CMK (cell line): ENCODE data around the gene PLA2R1.
"Not testable (repeated sequence)": the region's sequence is repeated elsewhere in the genome, so short reads cannot be mapped to it uniquely, and the experiment has no call there.

Source experiments
- DNase-seq: peaks from one replicate; pipeline ENCODE4 v3.0.0-alpha.2; 2010; ENCODE audit warnings: low read depth

Gene PLA2R1

DNA sequence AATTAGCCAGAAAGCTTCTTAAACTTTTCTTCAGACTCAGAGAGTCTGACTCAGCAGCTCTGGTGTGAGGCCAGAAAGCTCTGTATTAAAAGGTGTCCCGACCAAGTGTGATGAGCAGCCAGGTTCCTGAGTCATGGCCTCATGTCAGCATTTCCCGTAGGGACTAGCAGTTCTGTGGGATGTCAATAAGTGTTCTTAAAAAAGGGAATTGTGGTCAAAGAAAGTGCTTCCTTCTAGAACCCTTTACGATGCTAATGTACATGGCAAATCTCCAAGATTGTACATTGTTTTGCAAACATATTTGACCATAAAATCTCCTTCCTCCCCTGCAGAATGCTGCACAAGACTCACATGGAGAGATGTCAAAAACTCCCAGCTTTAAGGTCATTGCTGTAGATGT is 80.1 kb downstream of the PLA2R1 start:
- no peak for DNase-seq

DNA sequence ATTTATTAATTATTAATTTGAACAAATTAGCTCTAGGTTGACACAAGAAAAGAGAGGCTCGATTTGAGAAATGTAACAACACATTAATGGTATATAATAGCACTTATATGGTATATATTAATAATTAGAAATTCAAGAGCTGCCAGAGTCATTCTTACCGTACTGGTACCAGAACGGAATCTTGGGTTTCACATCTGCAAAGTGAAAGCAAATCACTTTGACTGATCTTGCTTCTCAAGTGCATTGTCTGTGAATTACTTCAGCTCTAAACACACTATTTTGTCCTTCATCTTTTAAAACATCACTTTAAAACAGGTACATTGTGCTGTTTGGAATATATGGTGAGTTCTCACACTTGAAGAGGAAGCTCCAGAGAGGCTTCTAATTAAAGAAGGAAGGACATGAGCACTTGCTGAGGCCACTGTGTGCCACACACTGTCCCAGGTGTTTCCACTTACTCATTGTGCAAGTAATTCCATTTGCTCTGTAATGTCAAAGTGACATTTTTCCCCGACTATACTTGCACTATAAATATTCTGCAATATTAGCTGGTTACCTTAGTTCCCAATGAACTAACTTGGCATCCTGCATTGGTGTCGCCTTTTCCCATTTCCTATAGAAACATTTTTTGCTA is 85.8 kb downstream of the PLA2R1 start:
- DNase-seq = no peak

DNA sequence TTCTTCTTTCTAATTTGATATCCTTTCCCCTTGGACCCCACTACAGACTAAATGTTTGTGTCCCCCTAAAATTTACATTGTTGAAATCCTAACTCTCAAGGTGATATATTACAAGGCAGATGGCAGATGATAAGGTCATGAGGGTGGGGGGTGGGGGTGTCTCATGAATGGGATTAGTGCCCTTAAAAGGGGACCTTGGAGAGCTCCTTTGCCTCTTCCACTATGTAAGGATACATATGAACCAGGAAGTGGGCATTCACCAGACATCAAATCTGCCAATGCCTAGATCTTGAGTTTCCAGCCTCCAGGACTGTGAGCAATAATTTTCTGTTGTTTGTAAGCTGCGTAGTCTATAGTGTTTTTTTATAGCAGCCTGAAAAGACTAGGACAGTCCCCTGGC is 89.1 kb downstream of the PLA2R1 start:
- no peak for DNase-seq

DNA sequence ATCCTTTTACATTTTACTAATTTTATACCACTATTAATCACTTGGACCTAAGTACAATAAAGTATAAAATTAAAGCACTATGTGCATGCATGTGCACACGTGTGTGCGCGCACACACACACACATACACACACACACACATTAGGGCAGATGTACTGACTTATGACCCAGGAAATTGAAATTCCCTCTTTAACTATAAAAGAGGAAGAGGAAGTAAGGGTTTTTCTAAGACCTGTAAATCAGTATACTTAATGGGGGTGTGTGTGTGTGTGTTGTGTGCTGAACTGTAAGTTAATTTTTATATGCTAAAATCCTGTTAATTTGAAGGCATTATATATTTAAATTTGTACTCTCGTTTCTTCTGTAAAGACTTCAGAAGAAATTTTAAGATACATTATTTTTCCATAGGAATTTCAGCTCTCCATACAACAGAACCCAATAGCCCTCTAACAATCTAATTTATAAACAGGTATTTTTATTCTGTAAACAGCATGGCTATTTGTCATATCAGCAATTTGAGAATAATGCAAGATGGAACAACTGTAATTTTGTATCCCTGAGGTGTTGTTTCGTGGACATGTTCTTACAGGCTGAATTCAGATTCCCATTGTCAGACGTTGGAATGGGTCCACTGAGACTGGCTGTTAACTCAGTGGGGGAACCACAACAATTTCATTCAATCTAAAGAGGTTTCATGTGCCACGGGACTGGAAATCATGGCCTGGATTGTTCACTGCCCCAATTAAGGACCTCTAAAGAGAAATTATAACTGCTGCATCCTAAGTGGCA is 90.9 kb downstream of the PLA2R1 start:
- no peak for DNase-seq

DNA sequence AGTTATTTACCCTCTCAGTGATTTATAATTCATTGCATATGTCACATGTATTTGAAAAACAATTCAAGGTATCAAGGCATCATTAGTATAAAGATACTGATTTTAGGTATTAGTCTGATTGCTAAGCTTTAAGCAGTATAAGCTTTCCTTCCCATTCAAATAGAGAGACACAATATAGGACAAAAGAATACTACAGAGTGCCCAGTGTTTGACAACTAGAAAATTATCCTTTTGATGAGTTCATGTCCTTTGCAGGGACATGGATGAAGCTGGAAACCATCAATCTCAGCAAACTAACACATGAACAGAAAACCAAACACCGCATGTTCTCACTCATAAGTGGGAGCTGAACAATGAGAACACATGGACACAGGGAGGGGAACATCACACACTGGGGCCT is 91.9 kb downstream of the PLA2R1 start:
- DNase-seq = not testable (repeated sequence)

DNA sequence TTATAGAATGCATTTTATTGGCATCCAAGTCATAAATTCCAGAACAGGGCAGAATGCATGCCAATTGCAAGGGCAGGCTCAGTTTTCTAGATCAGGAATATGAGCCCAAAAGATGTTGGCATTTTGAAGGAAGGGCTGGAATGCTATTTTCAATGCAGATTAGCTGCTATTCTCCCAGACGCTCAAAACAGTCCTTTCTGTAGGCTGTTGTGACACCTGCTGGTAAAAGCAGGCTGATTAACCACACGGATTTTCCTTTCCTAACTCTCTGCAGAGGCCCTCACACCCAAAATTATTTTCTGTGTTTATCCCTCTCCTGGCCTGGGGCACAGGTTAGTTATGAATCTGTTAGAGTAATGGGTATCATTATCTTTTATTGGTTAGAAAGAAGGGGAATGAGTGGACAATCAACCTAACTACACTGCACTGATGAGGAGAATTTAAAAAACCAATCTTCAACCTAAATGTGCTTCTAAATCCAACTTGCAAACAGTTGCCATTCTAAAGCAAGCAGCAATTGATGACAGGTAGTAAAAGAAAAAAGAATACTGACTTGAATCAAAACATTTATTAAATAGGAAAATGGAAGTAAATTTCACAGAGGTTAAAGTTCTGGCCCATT is 94.0 kb downstream of the PLA2R1 start:
- no peak for DNase-seq

DNA sequence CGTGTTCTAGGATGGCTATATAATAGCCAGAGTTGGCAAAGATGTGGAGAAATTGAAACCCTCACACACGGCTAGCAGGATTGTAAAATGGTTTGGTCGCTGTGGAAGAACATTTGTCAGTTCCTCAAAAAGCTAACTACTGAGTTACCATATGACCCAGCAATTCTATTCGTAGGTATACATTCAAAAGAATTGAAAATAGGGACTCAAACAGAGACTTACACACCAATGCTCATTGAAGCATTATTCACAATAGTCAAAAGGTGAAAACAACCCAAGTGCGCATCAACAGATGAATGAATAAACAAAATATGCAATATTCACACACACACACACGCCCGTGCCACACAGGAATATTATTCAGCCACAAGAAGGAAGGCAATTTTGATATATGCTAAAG is 98.7 kb downstream of the PLA2R1 start:
- no peak for DNase-seq

DNA sequence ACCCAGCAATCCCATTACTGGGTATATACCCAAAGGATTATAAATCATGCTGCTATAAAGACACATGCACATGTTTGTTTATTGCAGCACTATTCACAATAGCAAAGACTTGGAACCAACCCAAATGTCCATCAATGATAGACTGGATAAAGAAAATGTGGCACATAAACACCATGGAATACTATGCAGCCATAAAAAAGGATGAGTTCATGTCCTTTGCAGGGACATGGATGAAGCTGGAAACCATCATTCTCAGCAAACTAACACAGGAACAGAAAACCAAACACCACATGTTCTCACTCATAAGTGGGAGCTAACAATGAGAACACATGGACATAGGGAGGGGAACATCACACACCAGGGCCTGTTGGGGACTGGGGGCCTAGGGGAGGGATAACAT is 99.9 kb downstream of the PLA2R1 start:
- DNase-seq = not testable (repeated sequence)

DNA sequence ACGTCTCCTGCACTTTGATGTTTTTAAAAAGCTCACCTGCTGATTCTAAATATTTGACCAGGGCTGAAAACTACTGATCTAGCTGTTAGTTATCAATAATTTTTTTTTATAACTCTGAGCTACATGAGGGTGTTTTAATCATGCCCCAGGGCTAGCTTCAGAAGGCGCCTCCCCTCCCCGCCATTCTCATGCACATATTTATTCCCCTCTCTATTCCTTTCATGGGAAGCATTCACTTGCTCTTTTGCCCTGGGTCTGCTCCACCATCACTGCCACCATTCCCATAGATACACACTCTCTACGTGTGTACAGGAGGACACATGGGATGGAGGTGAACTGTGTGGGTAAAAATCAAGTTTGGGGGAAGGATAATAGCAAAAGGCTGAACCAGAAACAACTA is 101.0 kb downstream of the PLA2R1 start:
- no peak for DNase-seq

DNA sequence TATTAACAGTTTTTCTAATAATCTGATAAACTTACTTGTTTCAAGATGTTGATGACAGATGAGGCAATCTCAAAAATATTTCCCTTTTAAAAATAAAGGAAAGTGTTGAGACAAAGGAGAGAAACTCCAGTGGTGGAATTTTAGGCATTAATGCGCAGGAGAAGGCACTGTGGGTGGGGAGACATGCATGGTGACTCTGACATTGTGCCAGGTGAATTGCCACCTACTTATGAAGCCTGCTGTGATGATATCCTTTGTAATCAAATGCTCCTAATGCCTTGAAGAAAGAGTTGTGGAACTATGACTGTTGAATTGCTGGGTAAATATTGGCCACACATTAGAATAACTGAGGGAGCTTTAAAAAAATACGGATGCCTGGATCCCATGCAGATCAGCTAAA is 101.4 kb downstream of the PLA2R1 start:
- no peak for DNase-seq

DNA sequence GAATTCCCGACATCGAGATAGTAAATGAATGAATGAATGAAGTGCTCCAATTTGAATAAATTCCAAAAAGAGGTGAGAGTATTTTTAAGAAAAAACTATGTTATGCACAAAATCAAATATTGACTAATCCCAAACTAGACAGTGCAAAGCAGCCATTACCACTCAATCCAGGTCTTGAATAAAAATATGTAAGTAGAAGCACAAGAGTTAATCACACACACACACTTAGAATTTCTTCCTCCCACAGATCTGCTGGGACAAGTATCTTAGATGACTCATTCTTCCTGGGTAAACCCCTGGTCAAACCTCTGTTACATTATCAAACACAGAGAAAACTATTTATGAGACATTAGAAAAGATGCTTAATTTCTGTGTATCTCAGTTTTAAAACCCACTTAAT is 102.0 kb downstream of the PLA2R1 start:
- no peak for DNase-seq

DNA sequence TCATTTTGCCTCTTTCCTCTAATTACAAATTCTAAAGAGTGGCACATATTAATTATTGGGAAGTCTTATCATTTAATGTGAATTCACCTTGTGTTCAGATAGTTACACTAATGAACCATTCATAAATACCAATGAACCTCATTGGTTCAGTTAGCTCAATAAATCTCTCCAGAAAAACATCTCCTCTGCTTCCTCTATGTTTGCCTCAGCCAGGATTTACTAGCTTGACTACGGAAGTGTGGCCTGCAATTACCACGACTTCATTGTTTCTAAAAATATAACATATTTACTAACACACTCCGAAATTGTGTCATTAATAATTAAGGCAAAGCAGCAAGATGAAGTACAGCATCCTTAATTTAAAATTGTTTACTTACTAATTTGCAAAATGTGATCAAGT is 103.3 kb downstream of the PLA2R1 start:
- DNase-seq = no peak

DNA sequence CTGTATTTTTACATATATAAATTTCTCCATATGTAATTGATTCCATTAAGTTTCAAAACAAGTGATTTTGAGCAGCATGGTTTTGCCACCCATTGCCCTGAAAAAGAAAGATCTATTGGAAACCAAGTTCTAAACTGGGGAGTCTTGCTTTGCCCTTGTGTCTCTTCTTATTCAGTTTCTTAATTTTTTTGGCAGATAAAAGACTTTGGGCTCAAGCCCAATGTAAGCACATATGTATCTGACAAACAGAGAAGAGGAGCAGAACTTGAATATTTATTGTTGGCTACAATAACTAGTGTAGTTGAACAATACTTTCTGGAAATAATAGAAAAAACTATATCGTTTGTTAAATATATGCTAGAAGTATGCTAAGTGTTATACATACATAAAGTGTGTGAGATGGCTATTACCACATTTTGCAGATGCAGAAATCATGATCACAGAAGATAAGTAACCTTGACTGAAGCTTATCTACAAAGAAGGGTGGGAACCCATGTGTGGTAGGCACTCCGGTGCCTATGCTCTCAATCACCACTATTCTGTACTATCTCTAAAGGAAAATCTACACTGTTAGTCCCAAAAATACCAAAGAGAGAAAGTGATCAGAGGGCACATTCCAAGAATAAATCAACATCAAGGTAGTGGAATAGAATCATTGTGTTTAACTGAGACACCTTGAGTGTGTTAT is 109.1 kb downstream of the PLA2R1 start:
- DNase-seq = no peak

DNA sequence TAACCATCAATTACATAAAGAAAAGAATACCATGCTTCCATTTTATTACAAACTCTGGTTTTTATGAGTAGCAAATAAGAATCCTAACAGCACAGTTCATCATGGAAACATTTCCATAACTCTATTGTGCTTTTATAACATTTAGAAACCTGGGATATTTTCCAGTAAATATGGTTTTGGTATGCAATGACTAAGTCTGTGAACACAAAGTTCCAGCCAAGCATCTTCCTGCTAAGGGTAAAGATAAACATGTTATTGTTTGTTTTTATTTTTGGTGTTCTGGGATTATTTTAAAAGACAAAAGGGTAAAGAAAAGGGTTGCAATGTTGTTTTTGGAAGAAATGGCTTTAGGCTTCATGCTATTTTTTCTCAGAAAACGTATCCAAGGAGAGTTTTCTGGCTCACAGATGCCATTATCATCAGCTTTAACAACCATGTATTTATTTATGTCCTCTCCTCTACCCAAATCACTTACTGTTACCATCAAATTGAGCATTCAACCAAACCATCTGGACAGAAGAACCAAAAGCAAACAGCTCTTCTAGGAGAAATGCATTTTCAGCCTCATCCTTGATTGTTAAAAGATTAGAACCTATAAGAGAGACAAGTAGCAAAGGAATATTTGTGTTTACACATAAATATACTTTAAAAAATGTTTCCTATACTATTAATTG is 116.0 kb downstream of the PLA2R1 start:
- DNase-seq = no peak

DNA sequence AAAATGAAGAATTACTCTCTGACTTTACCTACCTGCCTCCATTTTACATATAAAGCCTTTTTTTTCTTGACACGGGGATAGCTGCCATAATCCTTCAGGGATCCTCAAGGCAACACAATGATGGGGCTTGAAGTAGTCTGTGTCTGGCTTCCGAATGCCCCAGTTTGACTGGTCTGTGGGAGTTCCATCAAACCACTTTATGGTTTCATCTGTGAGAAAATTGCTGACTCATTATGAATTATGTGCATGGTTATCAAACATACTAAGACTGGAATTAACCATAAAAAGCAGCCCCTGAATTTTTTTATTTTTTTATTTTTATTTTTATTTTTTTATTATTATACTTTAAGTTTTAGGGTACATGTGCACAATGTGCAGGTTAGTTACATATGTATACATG is 117.5 kb downstream of the PLA2R1 start:
- no peak for DNase-seq

DNA sequence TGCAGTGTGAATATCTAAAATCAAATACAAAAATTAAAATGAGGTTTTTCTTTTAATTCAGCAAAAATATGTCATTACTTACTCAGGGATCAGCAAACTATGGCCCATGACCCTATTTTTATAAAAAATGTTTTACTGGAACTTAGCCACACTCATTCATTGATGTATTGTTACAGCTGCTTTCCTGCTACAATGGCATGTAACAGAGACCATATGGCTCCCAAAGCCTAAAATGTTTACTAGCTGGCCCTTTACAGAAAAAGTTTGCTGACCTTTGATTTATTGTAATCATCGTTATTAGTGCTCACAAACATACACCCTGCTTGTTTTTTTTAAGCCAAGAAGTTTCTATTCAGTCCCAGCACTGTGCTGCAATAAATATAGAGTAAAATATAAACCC is 120.3 kb downstream of the PLA2R1 start:
- no peak for DNase-seq

DNA sequence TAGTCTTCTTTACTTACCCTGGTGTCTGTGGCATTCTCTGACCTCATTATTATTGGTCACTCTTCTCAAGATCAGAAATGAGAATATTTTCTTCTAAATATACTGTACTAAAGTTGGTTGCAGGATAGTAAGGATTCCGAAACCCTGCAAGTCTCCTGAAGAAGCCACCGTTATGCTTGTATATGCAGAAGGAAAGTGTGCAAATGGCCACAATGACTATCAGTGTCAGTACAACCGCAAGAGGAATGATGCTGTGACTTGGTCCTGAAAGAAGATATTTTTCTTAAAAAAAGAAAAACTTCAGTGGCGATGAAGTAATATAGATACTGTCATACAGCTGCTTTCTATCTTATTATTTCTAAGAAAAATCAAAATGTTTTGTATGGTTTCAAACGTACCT is 120.7 kb downstream of the PLA2R1 start:
- DNase-seq = no peak

DNA sequence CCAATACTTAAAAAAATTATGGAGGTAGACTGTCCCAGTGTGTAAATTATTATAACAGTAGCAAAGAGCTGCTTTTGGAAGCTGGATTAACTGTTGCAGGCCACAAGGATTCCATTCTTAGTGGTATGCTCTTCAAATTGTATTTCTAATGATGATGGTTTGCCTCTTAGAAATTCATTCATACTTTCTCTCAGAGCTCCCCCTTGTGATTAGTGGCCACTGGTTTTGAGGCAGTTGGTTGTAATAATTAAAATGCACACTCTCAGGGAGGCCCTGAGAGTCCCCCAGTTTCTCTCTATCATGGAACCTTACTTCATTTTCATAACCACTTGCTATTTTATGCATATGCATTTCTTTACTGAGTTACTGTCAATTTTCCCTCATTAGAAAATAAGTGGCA is 122.5 kb downstream of the PLA2R1 start:
- no peak for DNase-seq

DNA sequence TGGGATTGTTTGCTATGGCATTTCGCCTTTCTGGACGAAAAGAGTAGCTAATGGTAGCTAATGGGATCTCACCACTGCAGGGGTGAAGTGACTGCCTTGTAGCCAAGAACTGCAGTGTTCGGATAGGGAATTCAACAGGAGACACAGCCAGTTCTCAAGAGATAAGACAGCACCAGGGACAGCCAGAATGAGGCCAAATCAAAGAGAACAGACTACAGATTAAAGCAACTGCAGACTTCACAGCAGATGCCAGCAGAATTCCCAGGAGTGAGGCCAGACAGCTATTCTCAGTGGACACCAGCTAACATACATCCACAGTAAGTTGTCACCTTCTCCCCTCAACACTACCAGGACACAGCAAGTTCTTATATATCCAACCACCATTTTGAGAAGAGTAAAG is 124.0 kb downstream of the PLA2R1 start:
- DNase-seq = no peak

DNA sequence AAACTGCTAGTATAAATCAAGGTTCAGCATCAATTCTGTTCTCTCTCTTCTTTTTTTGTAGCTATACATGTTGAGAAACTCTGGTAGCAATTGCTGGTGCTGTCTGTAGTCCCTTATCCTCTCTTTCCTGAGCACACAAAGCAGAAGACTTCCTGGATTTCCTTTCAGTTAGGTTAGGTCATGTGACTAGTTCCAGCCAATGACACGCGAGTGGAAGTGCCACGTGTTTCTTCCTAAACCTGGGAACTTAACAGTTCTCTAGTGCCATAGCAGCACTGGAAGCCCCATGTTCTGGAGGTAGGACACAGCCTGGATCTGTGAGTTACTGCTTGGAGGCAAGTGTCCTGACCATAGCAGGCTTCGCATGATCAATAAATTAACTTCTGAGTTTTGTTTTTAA is 125.9 kb downstream of the PLA2R1 start:
- peak; percentile 11 for DNase-seq

DNA sequence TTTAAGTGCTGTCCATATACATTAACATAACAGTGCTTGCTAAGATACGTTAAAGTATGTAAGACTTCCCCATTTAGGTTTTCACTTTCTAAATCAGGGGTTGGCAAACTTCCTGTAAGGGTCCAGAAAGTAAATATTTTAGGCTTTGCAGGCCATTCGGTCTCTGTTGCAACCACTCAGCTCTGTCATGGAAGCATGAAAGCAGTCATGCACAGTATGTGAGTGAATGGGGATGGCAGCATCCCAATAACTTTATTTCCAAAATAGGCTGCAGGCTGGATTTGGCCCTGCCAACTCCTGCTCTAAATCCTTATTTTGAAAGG is 128.7 kb downstream of the PLA2R1 start:
- DNase-seq = no peak

DNA sequence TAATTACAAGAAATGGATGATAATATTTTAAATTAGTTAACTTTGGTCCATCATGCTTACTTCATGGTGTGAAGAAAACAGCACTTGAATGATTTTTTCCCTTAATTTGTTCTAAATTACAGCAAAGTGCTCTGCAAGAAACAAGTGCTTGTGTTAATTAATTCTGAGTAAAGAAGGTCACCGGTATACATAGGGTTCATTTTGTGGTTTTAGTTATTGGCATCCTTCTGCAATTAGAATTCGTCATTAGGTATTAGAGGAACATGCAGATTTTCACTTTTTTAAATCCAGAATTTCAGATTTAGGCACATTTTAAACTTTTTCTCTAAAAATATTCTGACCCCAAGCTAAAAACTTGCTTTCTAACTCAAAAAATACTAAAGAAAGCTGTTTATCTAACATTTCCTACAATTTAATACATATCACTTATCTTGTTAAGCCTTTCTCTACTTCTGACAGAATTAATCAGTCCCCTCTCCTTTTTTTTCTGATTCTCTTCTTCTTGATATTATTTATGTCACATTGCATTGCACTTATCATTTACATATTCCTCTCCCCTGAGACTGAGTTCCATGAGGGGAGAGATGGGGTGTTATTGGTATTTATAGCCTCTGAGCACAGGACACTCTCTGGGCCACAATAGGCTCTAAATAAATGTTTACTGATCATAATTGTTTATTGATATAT is 129.2 kb downstream of the PLA2R1 start:
- no peak for DNase-seq
